NCI-H460 (cell line): Measurements from ENCODE around the gene SRC. TPM values are rescaled to one million over a fixed set of nuclear protein-coding genes. Genes with fewer than 3 reads are reported as not detected.

Experiments used
- DNase-seq: peaks from one replicate; pipeline ENCODE4 v3.0.0-alpha.2; 2016; ENCODE audit warnings: low read depth; ENCODE audit errors: extremely low read depth
- total RNA-seq: library from RNA; depleted of rRNA; stranded (reverse); fragments of >200 nt; shearing (Covaris generic); gene quantifications from 2 replicates; pipeline ENCODE4 v1.2.3, GENCODE V29; 2014

SRC gene
- total RNA-seq, 1 experiment from 2014 or later = 116 TPM

DNA sequence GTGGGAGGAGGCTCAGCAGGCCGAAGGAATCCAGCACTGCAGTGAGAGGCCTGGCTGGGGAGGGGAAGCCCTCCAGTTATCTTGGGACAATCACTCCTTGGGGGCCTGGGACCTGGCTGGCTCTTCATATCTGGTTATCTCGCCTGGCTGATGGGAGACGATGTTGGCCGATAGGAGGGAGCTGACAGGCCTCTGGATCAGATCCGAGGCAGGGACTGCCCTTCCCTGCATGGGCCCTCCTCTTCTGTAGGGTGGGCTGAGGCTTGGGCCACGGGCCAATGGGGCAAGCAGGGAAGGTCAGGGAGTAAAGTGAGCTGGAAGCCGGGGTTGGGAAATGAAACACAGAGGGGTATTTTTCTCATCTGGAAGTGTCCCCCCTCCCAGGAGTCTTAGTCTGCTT lies 31.3 kb upstream of the SRC start:
- no peak for DNase-seq

DNA sequence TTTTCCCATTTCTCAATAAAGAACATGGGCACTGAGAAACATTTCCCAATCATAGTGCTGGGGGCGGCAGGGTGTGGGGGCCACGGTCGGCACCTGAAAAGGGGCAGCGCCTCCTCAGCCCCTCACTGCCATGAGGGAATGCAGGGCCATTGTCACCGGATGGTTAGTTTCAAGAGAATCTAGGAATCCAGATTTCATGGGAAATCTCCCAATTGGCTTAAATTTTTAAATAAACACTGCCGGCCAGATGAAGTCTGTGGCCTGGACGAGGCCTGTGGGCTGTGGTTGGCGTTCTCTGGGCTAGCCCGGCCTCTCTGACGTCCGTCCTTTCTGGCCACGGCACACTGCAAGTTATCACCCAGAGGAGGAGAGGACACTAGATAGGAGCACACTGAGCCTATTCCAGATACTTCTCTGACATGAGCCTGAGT lies 30.9 kb upstream of the SRC start:
- no peak for DNase-seq

DNA sequence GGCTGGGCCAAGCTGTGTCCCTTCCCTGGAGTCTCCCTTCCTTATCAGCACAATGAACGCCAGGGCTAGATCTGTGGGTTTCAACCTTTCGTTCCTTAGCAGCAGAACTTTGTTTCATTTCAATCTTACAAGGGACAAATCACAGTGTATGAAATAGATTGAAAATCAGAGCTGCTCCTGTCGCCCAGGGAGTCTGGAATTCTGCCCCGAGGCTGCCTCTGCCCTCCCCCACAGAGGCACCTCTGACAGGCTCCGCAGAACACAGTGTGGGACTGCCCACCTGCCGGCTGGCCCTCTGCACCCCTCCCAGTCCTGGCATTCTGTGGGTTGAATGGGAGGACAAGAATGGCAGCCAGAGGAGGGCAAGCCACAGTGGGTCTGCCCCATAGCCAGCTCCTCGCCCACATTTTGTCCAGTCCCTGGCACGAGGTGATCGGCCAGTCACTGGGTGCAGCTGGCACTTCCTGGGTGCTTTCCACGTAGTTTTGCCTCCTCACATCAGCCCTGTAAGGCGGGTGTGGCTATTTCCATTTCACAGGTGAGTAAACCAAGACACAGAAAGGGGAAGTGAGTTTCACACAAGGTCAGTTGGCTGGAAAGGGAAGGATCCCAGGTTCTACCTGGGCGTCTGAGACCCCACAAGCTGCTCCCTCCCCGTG lies 30.4 kb upstream of the SRC start:
- DNase-seq = no peak

DNA sequence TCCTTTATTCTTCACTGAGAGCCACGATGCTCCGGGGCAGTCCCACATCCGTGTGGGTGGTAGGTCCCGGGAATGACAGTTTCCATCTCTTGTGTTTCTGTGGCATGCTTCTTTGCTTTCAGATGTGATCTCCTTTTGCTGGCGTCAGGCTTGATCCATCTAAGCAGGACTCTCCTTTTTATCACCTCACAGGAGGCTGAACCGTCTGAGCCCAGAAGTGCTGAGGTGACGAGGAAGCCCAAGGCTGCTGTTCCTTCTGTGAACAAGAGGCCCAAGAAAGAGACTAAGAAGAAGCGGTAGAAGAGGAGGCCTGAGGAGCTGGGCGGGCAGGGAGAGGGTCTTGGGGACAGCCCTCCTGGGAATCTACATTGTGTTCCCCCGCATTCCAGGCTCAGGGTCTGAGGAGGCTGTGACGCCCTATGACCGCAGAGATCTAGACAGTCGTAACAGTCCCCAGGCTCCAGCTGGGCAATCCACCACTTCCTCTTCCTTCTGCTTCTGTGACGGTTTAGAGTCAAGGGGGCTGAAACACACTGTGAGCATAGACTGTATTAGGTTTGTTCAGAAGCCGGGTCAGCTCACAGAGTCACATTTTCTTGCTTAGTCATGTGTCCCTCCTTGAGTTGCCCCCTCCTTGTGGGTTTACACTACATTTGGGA lies 29.7 kb upstream of the SRC start:
- no peak for DNase-seq

DNA sequence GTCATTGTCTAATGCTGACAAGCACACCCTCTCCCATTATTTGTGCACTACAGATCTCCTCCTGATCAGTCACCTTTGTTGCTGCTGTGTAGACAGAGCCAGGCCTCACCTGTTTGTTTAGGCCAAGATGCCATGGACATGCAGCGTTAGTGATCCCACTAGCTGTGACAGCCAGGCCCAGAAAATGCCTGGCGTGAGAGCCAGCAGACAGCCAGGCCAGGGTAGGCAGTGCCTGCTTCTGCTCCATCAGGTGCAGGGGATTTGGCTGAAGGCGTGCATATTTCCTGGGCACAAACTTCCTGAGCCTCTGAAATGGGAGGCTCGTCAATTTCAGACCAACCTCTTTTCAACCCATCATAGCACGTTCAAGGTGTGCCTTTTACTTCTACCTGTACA lies 29.2 kb upstream of the SRC start:
- no peak for DNase-seq

DNA sequence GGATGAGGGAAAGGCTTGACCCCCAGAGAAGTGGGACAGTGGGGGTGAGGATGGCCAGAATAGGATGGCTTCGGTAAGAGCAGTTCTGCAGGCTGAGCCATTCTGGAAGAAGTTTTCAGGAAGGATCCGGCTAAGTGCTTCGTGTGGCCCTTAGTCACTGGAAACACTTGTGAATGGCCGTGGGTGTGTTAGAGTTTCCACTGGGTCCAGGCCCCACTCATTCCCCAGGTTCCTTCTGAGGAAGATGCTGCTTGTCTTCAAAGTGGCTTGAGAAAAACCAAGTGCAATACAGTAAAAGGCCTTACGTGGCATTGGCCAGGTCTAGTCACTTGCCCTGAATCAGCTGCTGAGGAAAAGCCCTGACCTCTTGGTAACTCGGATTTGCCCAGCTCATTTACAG lies 28.6 kb upstream of the SRC start:
- no peak for DNase-seq

DNA sequence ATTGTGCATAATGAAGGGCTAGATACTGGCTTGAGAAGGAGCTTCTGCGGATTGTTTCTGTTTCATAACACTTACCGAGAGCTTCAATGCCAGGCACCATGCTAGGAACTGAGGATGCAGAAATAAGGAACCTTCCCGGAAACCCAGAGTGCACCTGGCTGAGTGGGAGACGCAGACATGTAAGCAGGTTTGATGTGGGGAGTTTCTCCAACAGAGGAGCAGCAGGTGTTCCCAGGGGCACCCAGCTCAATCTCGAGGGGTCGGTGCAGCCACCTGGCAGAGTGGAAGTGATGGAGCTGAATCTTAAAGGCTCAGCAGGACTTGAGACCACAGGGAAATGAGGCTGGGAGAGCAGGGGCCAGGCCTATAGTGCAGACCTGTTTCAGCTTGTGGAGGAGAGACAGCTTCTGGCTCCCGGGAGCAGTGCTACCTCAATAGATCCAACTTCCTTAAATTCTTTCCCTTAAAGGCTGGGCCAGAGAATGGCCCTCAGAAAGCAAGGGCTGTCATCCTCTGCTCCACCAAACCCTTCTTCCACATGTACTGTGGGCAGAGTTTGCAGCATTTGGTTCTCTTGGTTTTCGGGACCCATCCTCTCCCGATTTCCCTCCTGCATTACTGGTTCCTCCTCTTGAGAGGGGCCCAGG lies 27.8 kb upstream of the SRC start:
- DNase-seq = no peak

DNA sequence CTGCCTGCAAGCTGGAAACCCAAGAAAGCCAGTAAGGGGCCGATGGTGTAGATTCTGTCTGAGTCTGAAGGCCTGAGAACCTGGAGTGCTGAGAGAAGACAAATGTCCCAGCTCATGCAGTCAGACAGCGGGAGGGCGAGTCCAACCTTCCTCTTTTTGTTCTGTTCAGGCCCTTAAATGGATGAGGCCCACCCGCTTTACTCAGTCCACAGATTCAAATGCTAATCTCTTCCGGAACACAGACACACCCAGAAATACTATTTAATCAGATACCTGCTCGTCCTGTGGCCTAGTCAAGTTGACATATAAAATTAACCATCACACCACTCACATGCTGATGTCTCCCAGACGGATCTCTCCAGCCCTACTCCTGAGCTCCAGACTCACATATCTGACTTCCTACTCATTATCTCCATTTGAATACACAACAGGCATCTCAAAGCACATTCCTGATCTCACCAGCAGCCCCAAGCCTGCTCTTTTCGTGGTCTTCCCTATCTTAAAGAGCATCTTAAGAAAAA lies 26.7 kb upstream of the SRC start:
- no peak for DNase-seq

DNA sequence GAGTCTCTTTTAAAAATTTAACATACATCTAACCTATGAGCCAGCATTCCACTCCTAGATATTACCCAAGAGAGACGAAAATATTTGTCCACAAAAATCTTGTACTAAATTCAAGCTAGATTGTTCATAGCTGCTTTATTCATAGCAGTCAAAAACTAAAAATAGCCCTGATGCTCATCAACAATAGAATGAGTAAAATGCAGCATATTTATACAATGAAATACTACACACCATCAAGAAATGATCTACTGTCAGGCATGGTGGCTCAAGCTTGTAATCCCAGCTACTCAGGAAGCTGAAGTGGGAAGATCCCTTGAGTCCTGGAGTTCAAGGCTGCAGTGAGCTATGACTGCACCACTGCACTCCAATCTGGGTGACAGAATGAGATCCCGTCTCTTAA lies 22.0 kb upstream of the SRC start:
- DNase-seq = no peak

DNA sequence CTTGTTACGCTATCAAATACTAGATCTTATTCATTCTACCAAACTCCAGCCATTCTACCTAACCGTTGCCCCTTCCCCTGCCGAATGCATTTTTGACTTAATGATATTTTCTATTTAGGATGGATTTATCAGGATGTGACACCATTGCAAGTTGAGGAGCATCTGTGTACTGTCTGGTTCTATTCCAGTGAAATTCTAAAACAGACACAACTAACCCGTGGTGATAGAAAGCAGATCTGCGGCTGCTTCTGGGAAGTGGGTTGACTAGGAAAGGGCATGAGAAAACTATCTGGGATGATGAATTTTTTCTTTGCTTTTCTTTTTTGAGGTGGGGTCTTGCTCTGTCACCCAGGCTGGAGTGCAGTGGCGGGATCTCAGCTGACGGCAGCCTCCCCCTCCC lies 20.7 kb upstream of the SRC start:
- DNase-seq = no peak

DNA sequence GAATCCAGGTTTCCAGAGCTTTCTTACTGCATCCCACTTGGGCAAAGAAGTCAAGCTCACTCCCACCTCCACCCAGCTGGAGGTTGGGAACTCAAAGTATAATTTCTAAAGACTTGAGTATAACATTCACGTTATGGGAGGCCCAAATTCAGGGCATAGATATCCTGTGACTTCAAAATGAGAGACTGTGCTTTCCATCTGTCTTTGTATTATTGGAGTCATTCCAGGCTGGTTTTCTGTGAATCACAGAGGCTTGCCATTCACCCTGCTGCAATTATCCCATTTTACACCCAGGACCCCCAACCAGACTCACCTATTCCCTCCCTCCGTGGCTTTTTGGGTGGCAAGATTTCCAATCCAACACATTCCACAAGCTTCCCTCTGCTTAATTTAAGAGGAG lies 19.3 kb upstream of the SRC start:
- no peak for DNase-seq

DNA sequence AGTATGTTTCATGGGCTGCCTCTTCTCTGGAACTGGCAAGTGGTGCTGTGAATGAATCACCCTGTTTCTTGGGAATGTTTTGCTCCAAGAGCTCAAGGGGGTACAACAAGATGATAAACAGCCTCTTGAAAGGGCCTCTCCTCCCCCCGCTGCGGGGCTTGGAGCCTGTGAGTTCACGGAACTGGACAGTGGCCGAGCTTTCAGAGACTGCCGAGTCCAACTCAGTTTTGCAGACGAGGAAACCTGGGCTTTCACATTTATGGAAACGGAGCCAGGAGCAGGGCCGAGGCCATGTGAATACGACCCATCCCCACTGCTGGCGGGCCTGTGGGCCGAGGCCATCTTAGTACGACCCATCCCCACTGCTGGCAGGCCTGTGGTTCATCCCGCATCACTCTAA lies 18.2 kb upstream of the SRC start:
- no peak for DNase-seq

DNA sequence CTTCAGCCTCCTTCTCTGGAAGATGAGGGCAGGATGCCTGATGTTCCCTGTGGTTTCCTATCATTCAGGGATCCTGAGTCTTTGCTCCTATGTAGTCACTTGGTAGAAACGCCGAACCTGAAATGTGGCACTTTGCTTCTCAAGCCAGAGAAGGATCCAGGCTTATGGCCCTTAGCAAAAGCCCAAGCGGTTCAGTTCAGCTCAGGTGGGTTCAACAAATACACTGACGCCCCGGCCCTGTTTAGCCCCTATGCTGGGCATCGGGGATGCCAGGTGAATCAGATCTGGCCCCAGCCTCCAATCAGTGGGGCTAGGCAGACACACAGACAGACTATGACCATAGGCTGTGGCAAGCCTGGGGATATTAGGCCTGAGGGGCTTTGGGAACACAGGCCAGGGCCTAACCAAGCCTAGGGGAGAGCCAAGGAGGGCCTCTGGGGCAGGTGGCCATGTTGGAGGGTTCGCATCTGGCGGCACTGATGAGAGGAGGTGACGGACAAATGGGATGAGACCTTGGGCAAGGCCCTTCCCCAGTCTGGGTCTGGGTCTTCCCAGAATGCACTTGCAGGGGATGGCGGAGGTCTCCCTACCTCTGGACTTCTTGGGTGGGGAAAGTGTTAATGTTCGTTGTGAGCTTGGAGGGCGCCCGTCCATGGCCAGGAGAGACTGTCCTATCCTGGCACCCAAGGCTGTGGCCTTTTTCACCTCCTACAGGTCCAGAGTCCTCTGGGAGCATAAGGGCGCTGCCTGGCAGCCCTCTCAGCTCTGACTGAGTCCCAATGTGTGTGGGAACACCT lies 17.6 kb upstream of the SRC start:
- no peak for DNase-seq

DNA sequence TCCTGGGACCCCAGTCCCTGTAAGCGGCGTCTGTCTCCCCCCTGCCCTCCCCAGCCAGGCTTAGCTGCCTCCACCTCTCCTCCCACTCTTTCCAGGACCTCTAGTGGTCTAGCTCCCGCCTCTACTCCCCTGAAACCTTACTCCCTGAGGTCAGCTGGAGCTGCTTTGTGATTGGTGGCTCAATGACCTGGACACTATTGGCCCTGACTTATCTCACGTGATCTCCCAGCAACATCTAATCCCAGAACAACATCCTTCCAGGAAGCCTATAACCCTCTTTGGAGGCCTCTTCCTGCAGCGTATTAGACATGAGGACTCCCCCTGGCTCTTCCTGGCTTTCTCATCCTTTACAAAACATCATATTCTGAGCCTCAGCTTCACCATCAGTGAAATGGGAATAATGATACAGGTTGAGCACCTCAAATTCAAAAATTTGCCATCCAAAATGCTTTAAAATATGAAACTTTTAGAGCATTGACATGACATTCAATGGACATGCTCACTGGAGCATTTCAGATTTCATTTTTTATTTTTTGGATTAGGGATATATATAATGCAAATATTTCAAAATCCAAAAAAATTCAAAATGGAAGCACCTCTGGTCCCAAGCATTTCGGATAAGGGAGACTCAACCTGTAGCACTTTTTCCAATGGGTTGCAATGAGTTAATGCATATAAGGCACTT lies 16.3 kb upstream of the SRC start:
- no peak for DNase-seq

DNA sequence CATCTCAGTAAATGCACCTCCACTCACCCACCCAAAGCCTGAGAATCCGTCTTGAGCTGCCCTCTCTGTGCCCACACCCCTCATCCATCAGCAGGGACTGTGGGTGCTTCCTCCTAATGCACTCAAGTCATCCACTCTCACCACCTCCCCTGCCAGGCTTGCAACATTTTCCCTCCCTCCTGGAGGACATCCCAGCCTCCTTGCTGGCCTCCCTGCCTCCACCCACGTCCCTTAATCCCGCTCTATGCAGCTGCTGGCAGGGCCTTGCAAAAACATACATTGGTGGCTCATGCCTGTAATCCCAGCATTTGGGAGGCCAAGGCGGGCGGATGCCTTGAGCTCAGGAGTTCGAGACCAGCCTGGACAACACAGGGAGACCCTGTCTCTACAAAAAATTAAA lies 15.6 kb upstream of the SRC start:
- no peak for DNase-seq

DNA sequence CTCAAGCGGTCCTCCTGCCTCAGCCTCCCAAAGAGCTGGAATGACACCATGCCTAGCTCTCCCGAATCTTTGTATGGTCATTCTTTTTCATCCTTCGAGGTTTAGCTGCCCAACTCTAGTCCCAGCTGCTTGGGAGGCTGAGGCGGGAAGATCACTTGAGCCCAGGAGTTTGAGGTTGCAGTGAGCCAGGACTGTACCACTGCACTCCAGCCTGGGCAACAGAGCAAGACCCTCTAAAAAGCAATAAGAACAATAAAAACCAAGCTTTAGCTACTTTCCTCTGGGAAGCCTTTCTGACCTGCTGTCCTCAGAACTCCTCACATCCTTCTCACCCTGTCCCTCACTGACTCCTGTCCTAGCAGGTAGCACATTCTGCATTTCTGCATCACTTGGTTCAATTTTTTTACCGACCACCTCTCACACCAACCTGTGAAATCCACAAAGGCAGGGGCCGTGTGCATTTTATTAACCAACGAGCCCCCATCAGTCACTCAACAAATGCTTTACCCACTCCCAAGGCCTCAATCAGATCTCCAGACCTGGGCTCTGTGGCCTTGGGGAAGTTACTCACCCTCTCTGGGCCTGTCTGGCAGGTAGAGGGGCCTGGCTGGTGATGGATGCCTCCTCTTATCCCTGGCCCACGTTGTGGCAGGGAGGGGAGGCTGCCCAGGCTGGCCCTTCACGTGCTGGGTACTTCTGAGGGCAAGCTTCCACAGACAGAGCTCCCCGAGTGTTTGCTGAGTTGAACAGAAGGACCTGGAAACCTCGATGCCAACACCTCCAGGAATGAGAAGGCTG lies 14.7 kb upstream of the SRC start:
- DNase-seq = no peak

DNA sequence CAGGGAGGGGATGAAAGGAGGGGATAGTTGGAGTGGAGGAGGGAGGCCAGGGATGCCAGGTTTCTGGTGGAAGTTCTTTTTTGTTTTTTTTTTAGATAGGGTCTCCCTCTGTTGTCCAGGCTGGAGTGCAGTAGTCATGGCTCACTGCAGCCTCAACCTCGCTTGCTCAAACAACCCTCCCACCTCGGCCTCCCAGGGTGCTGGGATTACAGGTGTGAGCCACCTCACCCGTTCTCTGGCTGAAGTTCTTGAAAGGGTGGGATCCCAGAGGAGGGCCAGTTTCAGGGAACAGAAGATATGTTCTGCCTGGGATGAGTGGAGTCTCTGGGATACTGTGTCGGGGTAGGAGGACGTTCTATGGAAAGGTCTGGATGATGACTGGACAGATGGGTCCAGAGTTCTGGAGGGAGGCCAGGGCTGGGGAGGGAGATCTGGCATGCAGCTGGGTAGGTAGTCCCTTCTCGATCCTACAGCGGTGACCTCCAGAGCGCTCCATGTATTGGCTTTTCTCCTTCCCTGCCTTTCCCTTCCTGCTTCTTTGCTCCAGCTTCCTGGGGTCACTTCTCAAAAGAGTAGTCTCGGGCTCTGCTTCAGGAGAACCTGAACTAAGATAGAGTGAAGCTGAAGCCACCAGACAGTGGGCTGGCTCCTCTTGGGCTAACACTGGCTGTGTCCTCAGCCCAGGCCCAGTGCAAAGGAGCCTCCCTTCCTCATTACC lies 12.7 kb upstream of the SRC start:
- DNase-seq = no peak

DNA sequence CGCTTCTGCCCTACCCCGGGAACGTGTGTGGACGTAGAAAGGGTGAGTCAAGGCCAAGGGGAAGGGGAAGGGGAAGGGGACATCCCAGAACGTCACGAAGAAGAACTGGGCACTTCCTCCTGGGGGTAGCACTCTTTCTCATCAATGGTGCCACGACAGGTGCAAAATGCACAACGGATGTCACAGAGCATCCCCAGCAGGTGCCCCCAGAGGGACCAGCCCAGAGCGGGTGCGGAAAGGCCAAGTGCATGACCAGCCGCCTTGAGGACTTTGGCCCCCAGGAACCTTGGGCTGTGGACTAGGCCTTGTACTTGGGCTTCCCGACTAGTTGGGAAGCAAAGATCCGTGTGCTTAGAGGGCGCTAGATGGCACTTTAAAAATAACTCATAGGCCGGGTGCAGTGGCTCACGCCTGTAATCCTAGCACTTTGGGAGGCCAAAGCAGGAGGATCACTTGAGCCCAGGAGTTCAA lies 12.1 kb upstream of the SRC start:
- DNase-seq = no peak

DNA sequence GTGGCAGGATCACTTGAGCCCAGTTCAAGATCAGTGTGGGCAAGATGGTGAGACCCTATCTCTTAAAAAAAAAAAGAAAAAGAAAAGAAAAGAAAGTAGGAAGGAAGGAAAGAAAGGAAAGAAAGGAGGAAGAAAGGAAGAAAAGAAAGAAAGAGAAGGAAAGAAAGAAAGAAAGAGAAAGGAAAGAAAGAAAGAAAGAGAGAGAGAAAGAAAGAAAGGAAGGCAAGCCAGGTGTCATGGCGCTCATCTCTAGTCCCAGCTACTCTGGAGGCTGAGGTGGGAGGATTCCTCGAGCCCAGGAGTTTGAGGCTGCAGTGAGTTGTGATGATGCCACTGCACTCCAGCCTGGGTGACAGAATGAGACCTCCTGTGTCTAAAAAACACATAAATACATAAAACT lies 11.5 kb upstream of the SRC start:
- DNase-seq = no peak
